HFF-Myc (cell line): ENCODE measurements around the gene POLR2F.

Source experiments
- DNase-seq: peaks from one replicate; pipeline ENCODE4 v3.0.0-alpha.2; 2011; ENCODE audit warnings: low read depth; ENCODE audit errors: extremely low read depth
- H3K4me3 ChIP-seq: replicated peaks from 2 replicates; pipeline ENCODE4 v1.5.1; 2011; ENCODE audit warnings: low read depth, mild to moderate bottlenecking, control low read depth, low read length
- TF ChIP-seq, protein P1 (sequence below): IDR thresholded peaks from 2 replicates; pipeline ENCODE4 v1.5.1; 2012; ENCODE audit warnings: mild to moderate bottlenecking, low read depth, low read length, control low read depth; ENCODE audit errors: missing control alignments

POLR2F gene

DNA sequence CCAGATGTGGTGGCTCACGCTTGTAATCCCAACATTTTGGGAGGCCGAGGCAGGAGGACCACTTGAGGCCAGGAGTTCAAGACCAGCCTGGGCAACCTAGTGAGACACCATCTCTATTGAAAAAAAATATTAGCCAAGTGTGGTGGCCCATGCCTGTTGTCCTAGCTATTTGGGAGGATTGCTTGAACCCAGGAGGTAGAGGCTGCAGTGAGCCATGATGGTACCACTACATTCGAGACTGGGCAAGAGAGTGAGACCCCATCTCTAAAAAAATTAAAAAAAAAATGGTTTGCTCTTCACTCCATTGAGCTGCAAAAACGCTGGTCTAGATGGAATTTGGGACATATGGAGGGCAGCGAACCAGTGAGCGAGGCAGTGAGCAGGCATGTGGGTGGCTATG is 52.4 kb downstream of the POLR2F start:
- no peak for DNase-seq
- TF ChIP-seq, protein P1, sequence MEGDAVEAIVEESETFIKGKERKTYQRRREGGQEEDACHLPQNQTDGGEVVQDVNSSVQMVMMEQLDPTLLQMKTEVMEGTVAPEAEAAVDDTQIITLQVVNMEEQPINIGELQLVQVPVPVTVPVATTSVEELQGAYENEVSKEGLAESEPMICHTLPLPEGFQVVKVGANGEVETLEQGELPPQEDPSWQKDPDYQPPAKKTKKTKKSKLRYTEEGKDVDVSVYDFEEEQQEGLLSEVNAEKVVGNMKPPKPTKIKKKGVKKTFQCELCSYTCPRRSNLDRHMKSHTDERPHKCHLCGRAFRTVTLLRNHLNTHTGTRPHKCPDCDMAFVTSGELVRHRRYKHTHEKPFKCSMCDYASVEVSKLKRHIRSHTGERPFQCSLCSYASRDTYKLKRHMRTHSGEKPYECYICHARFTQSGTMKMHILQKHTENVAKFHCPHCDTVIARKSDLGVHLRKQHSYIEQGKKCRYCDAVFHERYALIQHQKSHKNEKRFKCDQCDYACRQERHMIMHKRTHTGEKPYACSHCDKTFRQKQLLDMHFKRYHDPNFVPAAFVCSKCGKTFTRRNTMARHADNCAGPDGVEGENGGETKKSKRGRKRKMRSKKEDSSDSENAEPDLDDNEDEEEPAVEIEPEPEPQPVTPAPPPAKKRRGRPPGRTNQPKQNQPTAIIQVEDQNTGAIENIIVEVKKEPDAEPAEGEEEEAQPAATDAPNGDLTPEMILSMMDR, result no peak
- H3K4me3 ChIP-seq, result no peak overlapping the region

DNA sequence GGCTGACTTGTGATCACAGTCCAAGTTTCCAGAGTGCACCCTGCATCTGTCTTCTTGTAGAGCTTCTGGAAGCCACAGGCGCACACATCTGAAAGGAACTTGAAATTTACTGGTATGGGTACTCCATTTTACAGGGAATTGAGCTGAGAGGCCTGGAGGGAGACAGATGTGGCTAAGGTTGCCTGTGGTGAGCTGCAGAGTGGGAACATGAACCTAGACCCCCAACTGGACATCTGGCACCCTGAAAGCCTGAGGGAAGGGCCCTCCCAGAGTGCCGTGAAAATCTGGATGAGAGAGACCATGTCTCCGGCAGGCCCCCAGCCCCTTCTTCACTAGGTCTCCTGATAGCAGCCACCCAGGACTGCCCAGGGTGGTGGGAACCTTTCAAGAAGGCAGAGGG is 53.4 kb downstream of the POLR2F start:
- TF ChIP-seq, protein P1, result no peak
- no peak for DNase-seq
- no peak overlapping the region for H3K4me3 ChIP-seq

DNA sequence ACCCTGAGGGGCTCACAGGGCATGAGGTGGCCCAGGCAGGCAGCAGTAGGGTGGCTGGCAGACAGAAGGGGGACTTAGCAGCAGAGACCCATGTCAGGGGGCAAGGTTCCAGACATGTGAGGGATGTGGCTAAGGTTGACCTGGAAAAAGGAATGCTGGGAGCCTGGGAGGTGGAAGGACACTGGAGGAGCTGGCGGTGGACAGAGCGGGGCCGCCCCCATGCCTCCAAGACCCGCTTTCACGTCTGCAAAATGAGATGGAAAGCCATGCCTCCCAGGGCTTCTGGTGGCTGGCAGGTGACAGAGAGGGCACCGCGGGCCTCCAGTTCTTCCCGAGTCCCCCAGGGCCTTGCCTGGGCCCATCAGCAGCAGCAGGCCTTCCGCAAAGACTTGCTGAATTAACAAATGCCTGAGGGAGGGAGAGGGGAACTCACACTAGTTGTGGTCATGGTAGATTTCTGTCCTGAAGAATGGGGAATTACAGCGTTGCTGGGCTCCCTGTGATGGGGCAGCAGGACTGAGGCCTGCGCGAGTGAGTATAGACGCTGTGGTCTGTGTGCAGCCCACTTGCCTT is 53.9 kb downstream of the POLR2F start:
- no peak overlapping the region for H3K4me3 ChIP-seq
- DNase-seq, result no peak
- TF ChIP-seq, protein P1, result no peak

DNA sequence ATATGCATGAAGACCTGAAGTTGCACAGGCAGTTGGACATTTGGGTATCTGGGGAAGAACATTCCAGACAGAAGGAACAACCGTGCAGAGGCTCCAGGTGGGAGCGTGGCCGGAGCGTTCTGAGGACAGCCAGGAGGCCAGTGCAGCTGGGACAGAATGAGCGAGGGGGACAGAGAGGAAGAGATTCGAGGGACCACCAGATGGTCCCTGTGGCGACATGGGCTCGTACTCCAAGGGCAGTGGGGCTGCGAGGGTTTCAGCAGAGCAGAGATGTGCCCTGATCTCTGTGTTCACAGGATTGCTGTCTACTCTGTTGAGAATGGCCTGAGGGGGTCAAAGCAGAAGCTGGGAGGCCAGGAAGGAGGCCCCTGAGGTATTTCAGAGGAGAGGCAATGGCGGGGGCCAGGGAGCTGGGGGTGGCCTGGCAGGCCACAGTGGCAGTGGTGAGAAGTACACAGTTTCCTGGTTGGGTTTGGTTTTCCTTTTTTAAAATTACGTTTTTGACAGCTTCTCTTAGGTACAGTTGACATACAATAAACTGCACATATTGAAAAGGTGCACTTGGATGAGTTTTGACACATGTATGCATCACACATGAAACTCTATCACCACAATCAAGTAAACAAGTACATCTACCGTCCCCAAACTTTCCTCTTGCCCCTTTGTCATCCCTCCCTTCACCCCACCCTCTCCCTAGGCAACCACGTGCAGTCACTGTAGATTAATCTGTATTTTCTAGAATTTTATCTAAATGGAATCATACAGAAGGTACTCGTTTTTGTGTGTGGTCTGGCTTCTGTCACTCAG is 55.7 kb downstream of the POLR2F start:
- TF ChIP-seq, protein P1, result no peak
- H3K4me3 ChIP-seq, result no peak overlapping the region
- DNase-seq, result no peak

DNA sequence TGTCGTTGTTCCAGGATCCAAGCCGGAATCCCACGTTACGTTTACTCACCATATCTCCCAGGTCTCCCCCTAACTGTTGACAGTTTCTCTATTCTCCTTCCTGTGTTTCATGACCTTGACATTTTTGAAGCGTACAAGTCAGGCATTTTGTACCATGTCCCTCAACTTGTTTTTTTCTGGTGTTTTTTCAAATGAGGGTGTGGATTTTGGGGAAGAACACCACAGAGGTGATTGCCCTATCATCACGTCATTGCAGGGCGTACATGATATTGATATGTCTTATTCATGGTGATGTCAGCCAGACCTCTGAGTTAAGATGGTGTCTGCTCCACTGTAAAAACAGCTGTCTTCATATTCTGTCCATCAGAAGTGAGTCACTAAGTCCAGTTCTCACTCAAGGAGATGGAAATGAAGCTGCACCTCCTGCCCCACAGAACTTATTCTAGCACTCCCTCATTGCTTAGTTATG is 59.1 kb downstream of the POLR2F start:
- H3K4me3 ChIP-seq, result no peak overlapping the region
- TF ChIP-seq, protein P1, result no peak
- DNase-seq, result no peak

DNA sequence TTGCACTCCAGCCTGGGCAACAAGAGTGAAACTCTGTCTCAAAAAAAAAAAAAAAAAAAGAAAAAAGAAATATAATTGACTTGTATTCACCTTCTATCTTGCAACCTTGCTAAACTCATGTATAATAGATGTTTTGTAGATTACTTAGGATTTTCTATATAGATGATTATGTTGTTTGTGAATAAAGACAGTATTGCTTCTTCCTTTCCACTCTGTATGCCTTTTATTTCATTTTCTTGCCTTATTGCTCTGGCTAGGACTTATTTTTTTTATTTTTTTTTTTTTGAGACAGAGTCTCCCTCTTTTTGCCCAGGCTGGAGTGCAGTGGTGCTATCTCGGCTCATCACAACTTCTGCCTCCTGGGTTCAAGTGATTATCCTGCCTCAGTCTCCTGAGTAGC is 60.6 kb downstream of the POLR2F start:
- TF ChIP-seq, protein P1, result no peak
- H3K4me3 ChIP-seq, result no peak overlapping the region
- no peak for DNase-seq
